Liver (tissue), 9 donors: ENCODE data around the gene KLF4. TPM values are rescaled to one million over a fixed set of nuclear protein-coding genes. Genes with fewer than 3 reads are reported as not detected.

Experiments used
- DNase-seq: peaks from one replicate; pipeline ENCODE4 v3.0.0-alpha.2; 2017; ENCODE audit warnings: low spot score
- H3K27ac ChIP-seq, 2 donors: one replicate each; pipeline ENCODE4 v1.7.0; 2013; ENCODE audit warnings: inconsistent platforms in 2 of 2, low read length in 2 of 2, control low read depth in 1 of 2, low read depth in 1 of 2, mild to moderate bottlenecking in 1 of 2
- H3K27me3 ChIP-seq, 4 donors: one replicate each; pipeline versions ENCODE4 v1.6.1 to v1.7.0; 2013; ENCODE audit warnings: low read length in 3 of 4, inconsistent platforms in 1 of 4, mild to moderate bottlenecking in 1 of 4, moderate library complexity in 1 of 4; ENCODE audit not compliant: control insufficient read depth in 4 of 4, insufficient read depth in 4 of 4
- H3K36me3 ChIP-seq, 4 donors: one replicate each; pipeline versions ENCODE4 v1.6.1 to v1.7.0; 2013; ENCODE audit warnings: low read length in 3 of 4, mild to moderate bottlenecking in 3 of 4, low read depth in 1 of 4, moderate library complexity in 1 of 4; ENCODE audit not compliant: control insufficient read depth in 4 of 4, insufficient read depth in 3 of 4
- H3K4me1 ChIP-seq, 4 donors: one replicate each; pipeline versions ENCODE4 v1.6.1 to v1.7.0; 2013; ENCODE audit warnings: low read length in 3 of 4, mild to moderate bottlenecking in 3 of 4, moderate library complexity in 1 of 4; ENCODE audit not compliant: control insufficient read depth in 4 of 4, insufficient read depth in 4 of 4
- H3K4me3 ChIP-seq, 3 donors: one replicate each; pipeline versions ENCODE4 v1.6.1 to v1.7.0; 2013; ENCODE audit warnings: low read length in 3 of 3, control low read depth in 1 of 3, low read depth in 1 of 3, mild to moderate bottlenecking in 1 of 3
- H3K9ac ChIP-seq, 2 donors: one replicate each; pipeline ENCODE4 v1.7.0; 2013; ENCODE audit warnings: low read length in 2 of 2, mild to moderate bottlenecking in 2 of 2, moderate library complexity in 2 of 2, control low read depth in 1 of 2, low read depth in 1 of 2
- H3K9me3 ChIP-seq, 4 donors: one replicate each; pipeline versions ENCODE4 v1.6.1 to v1.7.0; 2013; ENCODE audit warnings: low read length in 3 of 4; ENCODE audit not compliant: control insufficient read depth in 4 of 4
- ATF3 ChIP-seq: IDR thresholded peaks from 2 replicates; pipeline ENCODE4 v1.6.1; 2016; ENCODE audit warnings: antibody characterized with exemption
- CTCF ChIP-seq: fragments of 150-350 bp; IDR thresholded peaks from 2 replicates; pipeline ENCODE4 v1.5.1; 2017; ENCODE audit warnings: improper control_type of control experiment, low read depth, low read length; ENCODE audit not compliant: missing input control
- EGR1 ChIP-seq, 2 donors: IDR thresholded peaks; 2 replicates each; pipeline ENCODE4 v1.6.1; 2016 to 2018; ENCODE audit warnings: antibody characterized with exemption in 2 of 2, low read depth in 2 of 2
- FOXA1 ChIP-seq: IDR thresholded peaks from 2 replicates; pipeline ENCODE4 v1.6.1; 2016; ENCODE audit warnings: antibody characterized with exemption
- FOXA2 ChIP-seq: IDR thresholded peaks from 2 replicates; pipeline ENCODE4 v1.6.1; 2016; ENCODE audit warnings: antibody characterized with exemption
- GABPA ChIP-seq, 2 donors: IDR thresholded peaks in 1 of 2; conservative IDR thresholded peaks in 1 of 2; 2 replicates each; pipeline ENCODE4 v1.6.1; 2016; ENCODE audit warnings: antibody characterized with exemption in 2 of 2, mild to moderate bottlenecking in 1 of 2, moderate library complexity in 1 of 2
- HNF4A ChIP-seq, 2 donors: conservative IDR thresholded peaks; 2 replicates each; pipeline ENCODE4 v1.6.1; 2016; ENCODE audit warnings: antibody characterized with exemption in 2 of 2, mild to moderate bottlenecking in 2 of 2
- HNF4G ChIP-seq: IDR thresholded peaks from 2 replicates; pipeline ENCODE4 v1.6.1; 2016; ENCODE audit warnings: antibody characterized with exemption
- JUND ChIP-seq, 2 donors: IDR thresholded peaks; 2 replicates each; pipeline ENCODE4 v1.6.1; 2016; ENCODE audit warnings: antibody characterized with exemption in 2 of 2
- MAX ChIP-seq: IDR thresholded peaks from 2 replicates; pipeline ENCODE4 v1.6.1; 2016; ENCODE audit warnings: antibody characterized with exemption
- NR2F2 ChIP-seq: IDR thresholded peaks from 2 replicates; pipeline ENCODE4 v1.6.1; 2016; ENCODE audit warnings: antibody characterized with exemption
- RAD21 ChIP-seq, 2 donors: IDR thresholded peaks; 2 replicates each; pipeline ENCODE4 v1.6.1; 2016; ENCODE audit warnings: antibody characterized with exemption in 2 of 2, mild to moderate bottlenecking in 2 of 2
- REST ChIP-seq: IDR thresholded peaks from 2 replicates; pipeline ENCODE4 v1.6.1; 2016; ENCODE audit warnings: antibody characterized with exemption, mild to moderate bottlenecking
- RXRA ChIP-seq, 2 donors: IDR thresholded peaks; 2 replicates each; pipeline ENCODE4 v1.6.1; 2017 to 2018; ENCODE audit warnings: antibody characterized with exemption in 2 of 2, mild to moderate bottlenecking in 1 of 2
- SP1 ChIP-seq: IDR thresholded peaks from 2 replicates; pipeline ENCODE4 v1.6.1; 2018; ENCODE audit warnings: antibody characterized with exemption, mild to moderate bottlenecking
- TAF1 ChIP-seq: conservative IDR thresholded peaks from 2 replicates; pipeline ENCODE4 v1.6.1; 2016; ENCODE audit warnings: antibody characterized with exemption, mild to moderate bottlenecking
- YY1 ChIP-seq: IDR thresholded peaks from 2 replicates; pipeline ENCODE4 v1.6.1; 2016; ENCODE audit warnings: antibody characterized with exemption, mild to moderate bottlenecking
- ZBTB33 ChIP-seq: IDR thresholded peaks from 2 replicates; pipeline ENCODE4 v1.6.1; 2016; ENCODE audit warnings: antibody characterized with exemption
- WGBS: extraction: QIAGEN DNeasy Blood & Tissue Kit; methylation state at CpG from one replicate; pipeline ENCODE4 v1.1.7; 2013; 5-methylcytosine and 5-hydroxymethylcytosine counted together
- polyA plus RNA-seq, 2 donors: library from polyadenylated mRNA; stranded (reverse) in 1 of 2; unstranded in 1 of 2; fragments of 200-250 nt in 1 of 2; fragments of >200 nt in 1 of 2; fragmentation: Nextera tagmentation in 1 of 2; extraction: Ambion mirVana in 1 of 2; gene quantifications; one replicate each; pipeline versions ENCODE4 v1.2.1 to v1.2.3, GENCODE V29; 2013 to 2015
- total RNA-seq, 2 donors: library from RNA; depleted of rRNA; stranded (reverse); fragments of >200 nt; gene quantifications; one replicate each; pipeline ENCODE4 v1.2.3, GENCODE V29; 2014
- donor health status: healthy.
- donor health status: healthy.
- donor health status: healthy.
- donor health status: healthy.
- donor health status: healthy.

Gene KLF4
- total and polyA plus RNA-seq, 4 donors: 1.1 to 7.4 (median 3.2) TPM

- no peak for TF ChIP-seq ZBTB33
Observed at GRCh38 chr9:107453479-107453878, 36.1 kb downstream of the KLF4 start.

GRCh38 chr9:107447834-107448233 lies 41.7 kb downstream of the KLF4 start:
- DNase-seq: no peak

More at GRCh38 chr9:107453479-107453878, 36.1 kb downstream of the KLF4 start:
- 86% methylated on average over 4 of the region's 4 CpGs for WGBS
- H3K4me3 ChIP-seq: no peak overlapping the region
- H3K9me3 ChIP-seq: no peaks in the 10 kb centered on the region
- DNase-seq: no peak
- H3K36me3 ChIP-seq: no peaks in the 10 kb centered on the region
- H3K9ac ChIP-seq: no peak overlapping the region
- no peak overlapping the region for H3K27ac ChIP-seq
- no peaks in the 10 kb centered on the region for H3K4me1 ChIP-seq
- no peaks in the 10 kb centered on the region for H3K27me3 ChIP-seq

More at GRCh38 chr9:107447834-107448233, 41.7 kb downstream of the KLF4 start:
- Histone ChIP-seq H3K27me3 (no peaks in the 10 kb centered on the region), H3K36me3 (no peaks in the 10 kb centered on the region), H3K4me3 (no peak overlapping the region), H3K9me3 (no peaks in the 10 kb centered on the region), H3K27ac (no peak overlapping the region), H3K4me1 (no peaks in the 10 kb centered on the region), H3K9ac (no peak overlapping the region)
- TF ChIP-seq REST (no peak), ATF3 (no peak), MAX (no peak), SP1 (no peak), FOXA1 (no peak), JUND (IDR thresholded peaks at IDR 0.05) (no peak), GABPA (IDR thresholded peaks at IDR 0.05 in 1 of 2, conservative IDR thresholded peaks at IDR 0.05 in 1 of 2) (no peak), FOXA2 (no peak), RAD21 (IDR thresholded peaks at IDR 0.05) (no peak), HNF4G (no peak), EGR1 (IDR thresholded peaks at IDR 0.05; ENCODE audit: low read depth in 2 of 2) (no peak), CTCF (no peak), ZBTB33 (no peak), NR2F2 (no peak), RXRA (IDR thresholded peaks at IDR 0.05) (no peak), HNF4A (conservative IDR thresholded peaks at IDR 0.05) (no peak), YY1 (no peak), TAF1 (no peak)
- WGBS: 48% methylated on average over 1 of the region's 1 CpG
